ENCODE measurements around the gene MEFV. TPM values are rescaled to one million over a fixed set of nuclear protein-coding genes. Genes with fewer than 3 reads are reported as not detected.

The MEFV gene
- total RNA-seq, 2 experiments from 2014 or later: not detected

DNA sequence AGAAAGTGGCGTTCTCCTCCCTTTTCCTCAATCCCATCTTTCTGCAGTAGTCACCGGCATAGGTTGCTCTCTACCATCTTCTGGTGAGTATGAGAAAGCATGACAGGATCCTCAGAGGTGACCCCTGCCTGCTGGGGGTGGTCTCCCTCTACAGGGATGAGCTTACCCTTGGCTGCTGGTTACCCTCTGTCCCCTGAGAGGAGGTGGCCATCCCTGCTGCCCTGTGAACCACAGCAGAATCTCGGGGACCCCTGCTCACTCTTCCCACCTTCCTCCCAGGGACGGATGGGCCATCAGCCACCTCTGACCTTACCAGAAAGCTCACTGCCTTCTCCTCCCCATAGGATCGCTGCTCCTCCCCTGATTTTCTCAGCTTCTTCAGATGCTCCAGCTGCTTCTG, 7.8 kb downstream of the MEFV start:
- intact Hi-C loops (cut with micrococcal nuclease): no loop called here
- ChIA-PET POLR2A (interaction anchor here (0.9 kb wide), 1 partner anchor 15 kb away, joined by 5 read pairs; no protein-coding TSS in a partner anchor), CTCF (no interaction called here)
- peaks cover 2% of the 10 kb centered on the region for H3K27me3 Mint-ChIP-seq
- H3K36me3 Mint-ChIP-seq (ENCODE audit: low read depth): no peaks in the 10 kb centered on the region
- TF ChIP-seq, protein P1, sequence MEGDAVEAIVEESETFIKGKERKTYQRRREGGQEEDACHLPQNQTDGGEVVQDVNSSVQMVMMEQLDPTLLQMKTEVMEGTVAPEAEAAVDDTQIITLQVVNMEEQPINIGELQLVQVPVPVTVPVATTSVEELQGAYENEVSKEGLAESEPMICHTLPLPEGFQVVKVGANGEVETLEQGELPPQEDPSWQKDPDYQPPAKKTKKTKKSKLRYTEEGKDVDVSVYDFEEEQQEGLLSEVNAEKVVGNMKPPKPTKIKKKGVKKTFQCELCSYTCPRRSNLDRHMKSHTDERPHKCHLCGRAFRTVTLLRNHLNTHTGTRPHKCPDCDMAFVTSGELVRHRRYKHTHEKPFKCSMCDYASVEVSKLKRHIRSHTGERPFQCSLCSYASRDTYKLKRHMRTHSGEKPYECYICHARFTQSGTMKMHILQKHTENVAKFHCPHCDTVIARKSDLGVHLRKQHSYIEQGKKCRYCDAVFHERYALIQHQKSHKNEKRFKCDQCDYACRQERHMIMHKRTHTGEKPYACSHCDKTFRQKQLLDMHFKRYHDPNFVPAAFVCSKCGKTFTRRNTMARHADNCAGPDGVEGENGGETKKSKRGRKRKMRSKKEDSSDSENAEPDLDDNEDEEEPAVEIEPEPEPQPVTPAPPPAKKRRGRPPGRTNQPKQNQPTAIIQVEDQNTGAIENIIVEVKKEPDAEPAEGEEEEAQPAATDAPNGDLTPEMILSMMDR (IDR thresholded peaks at IDR 0.05): no peak
- no peak for ATAC-seq
- DNase-seq: no peak
- H3K27ac Mint-ChIP-seq: no peak overlapping the region
- no peak overlapping the region for H3K4me3 Mint-ChIP-seq
- no peaks in the 10 kb centered on the region for H3K9me3 Mint-ChIP-seq
- peaks cover 5% of the 10 kb centered on the region for H3K4me1 Mint-ChIP-seq (ENCODE audit: low read depth)

DNA sequence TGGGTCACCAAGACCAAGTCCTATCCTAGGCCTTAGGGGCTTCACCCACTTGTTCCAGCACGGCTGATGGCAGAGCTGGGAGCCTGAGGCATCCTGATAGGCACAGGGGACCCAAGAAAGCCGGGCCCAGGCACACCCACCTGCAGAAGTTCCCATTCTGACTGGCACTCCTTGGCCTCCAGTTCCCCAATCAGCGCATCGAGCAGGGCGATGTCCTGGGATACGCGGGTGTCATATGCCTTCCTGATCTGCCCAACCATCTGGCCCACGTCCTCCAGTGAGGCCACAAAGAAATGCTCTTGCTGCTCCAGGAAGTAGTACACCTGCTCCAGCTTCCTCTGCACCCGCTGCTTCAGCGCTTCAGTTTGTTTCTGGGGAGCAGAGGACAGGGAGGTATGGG, 9.6 kb downstream of the MEFV start:
- CTCF ChIA-PET: interaction anchor here (1.2 kb wide), 1 partner anchor 215 kb away, joined by 3 read pairs; no protein-coding TSS in a partner anchor
- TF ChIP-seq, protein P1 (IDR thresholded peaks at IDR 0.05): no peak
- intact Hi-C loops (cut with micrococcal nuclease): no loop called here

DNA sequence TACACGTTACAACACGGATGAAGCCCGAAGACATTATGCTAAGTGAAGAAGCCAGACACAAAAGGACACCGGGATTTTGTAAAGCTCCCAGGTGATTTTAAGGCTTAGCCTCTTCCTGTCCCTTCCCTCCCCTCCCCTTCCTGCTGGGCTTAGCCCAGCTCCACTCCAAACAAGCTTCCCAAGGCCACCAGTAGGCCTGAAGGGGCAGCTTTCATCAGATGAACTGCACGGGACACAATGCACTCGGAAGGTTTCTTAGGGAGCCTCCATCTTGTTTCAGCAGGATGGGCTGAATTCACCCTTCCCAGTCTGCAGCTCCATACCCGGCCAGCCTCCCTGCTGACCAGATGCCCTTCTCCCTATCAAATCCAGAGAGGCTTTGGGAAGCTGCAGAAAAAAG, 10.4 kb downstream of the MEFV start:
- ChIA-PET POLR2A (no interaction called here), CTCF (no interaction called here)
- H3K4me3 Mint-ChIP-seq: no peak overlapping the region
- no peak overlapping the region for H3K27ac Mint-ChIP-seq
- H3K4me1 Mint-ChIP-seq (ENCODE audit: low read depth): peaks cover 5% of the 10 kb centered on the region
- DNase-seq: no peak
- no peaks in the 10 kb centered on the region for H3K36me3 Mint-ChIP-seq (ENCODE audit: low read depth)
- H3K27me3 Mint-ChIP-seq: peaks cover 1% of the 10 kb centered on the region
- intact Hi-C loops (cut with micrococcal nuclease): no loop called here
- no peaks in the 10 kb centered on the region for H3K9me3 Mint-ChIP-seq
- ATAC-seq: no peak
- TF ChIP-seq, protein P1 (IDR thresholded peaks at IDR 0.05): no peak

More for the DNA sequence above, 9.6 kb downstream of the MEFV start:
- no peaks in the 10 kb centered on the region for H3K36me3 Mint-ChIP-seq (ENCODE audit: low read depth)
- H3K27ac Mint-ChIP-seq: no peak overlapping the region
- peaks cover 5% of the 10 kb centered on the region for H3K4me1 Mint-ChIP-seq (ENCODE audit: low read depth)
- POLR2A ChIA-PET: no interaction called here
- ATAC-seq (no peak), DNase-seq (no peak)
- peaks cover 2% of the 10 kb centered on the region for H3K27me3 Mint-ChIP-seq
- no peaks in the 10 kb centered on the region for H3K9me3 Mint-ChIP-seq
- no peak overlapping the region for H3K4me3 Mint-ChIP-seq

DNA sequence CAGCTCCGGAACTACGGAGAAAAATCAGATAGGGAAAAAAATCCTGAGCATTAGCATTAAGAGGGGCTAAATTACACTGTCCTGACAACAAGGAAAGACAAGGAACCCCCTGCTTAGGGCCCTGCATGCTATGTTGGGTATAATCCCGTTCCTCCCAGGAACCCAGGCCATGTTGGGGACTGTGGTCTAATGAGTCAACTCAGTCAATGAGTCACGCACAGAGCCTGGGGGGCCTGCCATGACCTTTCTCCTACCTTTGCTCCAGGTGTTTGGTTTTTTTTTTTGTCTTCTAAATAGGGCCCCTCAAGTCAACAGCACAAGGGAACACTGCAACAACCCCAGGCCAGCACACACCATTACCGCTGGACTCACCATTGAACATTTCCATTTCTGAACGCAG, 12.6 kb downstream of the MEFV start:
- Mint-ChIP-seq H3K9me3 (no peaks in the 10 kb centered on the region), H3K27me3 (no peaks in the 10 kb centered on the region), H3K4me3 (no peak overlapping the region), H3K27ac (no peak overlapping the region), H3K36me3 (ENCODE audit: low read depth) (no peaks in the 10 kb centered on the region), H3K4me1 (ENCODE audit: low read depth) (peaks cover 5% of the 10 kb centered on the region)
- ATAC-seq (peak; percentile 81), DNase-seq (peak; percentile 48)
- TF ChIP-seq, protein P1 (IDR thresholded peaks at IDR 0.05): no peak
- intact Hi-C loops (cut with micrococcal nuclease): no loop called here
- ChIA-PET POLR2A (interaction anchor here (1.0 to 1.4 kb wide), 3 partner anchors 19 to 117 kb away, joined by 3 read pairs; no protein-coding TSS in a partner anchor), CTCF (no interaction called here)

DNA sequence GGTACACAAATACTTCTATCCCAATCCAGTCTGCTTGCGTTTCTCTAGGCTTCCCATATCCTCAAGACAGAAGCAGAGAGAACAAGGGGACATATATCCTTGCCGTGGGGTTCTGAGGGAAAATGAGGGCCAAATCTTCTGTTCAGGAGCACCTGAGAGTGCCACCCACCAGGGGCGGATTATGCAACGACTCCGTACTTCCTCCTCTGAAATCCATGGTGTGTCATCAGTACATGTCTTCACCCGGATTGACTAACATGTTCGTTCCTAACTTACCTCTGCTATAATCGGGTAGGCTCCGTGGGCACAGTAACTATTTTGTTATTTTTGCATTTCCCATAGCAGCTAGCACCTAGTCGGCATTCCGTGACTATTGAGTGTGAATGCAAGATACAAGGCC, 13.7 kb downstream of the MEFV start:
- ChIA-PET POLR2A (interaction anchor here (1.9 kb wide), 1 partner anchor 10 kb away, joined by 4 read pairs; no protein-coding TSS in a partner anchor), CTCF (no interaction called here)
- TF ChIP-seq, protein P1 (IDR thresholded peaks at IDR 0.05): no peak
- no peaks in the 10 kb centered on the region for H3K27me3 Mint-ChIP-seq
- no peaks in the 10 kb centered on the region for H3K9me3 Mint-ChIP-seq
- ATAC-seq: no peak
- intact Hi-C loops (cut with micrococcal nuclease): no loop called here
- H3K36me3 Mint-ChIP-seq (ENCODE audit: low read depth): no peaks in the 10 kb centered on the region
- H3K27ac Mint-ChIP-seq: no peak overlapping the region
- no peak overlapping the region for H3K4me3 Mint-ChIP-seq
- peaks cover 5% of the 10 kb centered on the region for H3K4me1 Mint-ChIP-seq (ENCODE audit: low read depth)
- no peak for DNase-seq

Data from activated CD8-positive, alpha-beta T cell treated with anti-CD3 and anti-CD28 coated beads for 36 hours (primary cell).